Hepatocyte (in vitro differentiated cells): ENCODE results near the gene IGLON5. TPM values are rescaled to one million over a fixed set of nuclear protein-coding genes. Genes with fewer than 3 reads are reported as not detected.

Experiments used
- DNase-seq: peaks from one replicate; pipeline ENCODE4 v3.0.0-alpha.2; 2016; ENCODE audit warnings: low spot score
- H2AFZ ChIP-seq: fragments of 200-600 bp; sonication (generic); 2 replicates; pipeline ENCODE4 v1.6.0; 2016; ENCODE audit warnings: antibody characterized with exemption, mild to moderate bottlenecking
- H3K27ac ChIP-seq: fragments of 200-600 bp; sonication (generic); 2 replicates; pipeline ENCODE4 v1.5.1; 2016; ENCODE audit warnings: mild to moderate bottlenecking
- H3K27me3 ChIP-seq: fragments of 200-600 bp; sonication (generic); 2 replicates; pipeline ENCODE4 v1.6.1; 2016
- H3K36me3 ChIP-seq: fragments of 200-600 bp; sonication (generic); replicated peaks from 2 replicates; pipeline ENCODE4 v1.5.1; 2016; ENCODE audit warnings: low read depth; ENCODE audit not compliant: insufficient read depth
- H3K4me1 ChIP-seq: fragments of 200-600 bp; sonication (generic); 2 replicates; pipeline ENCODE4 v1.5.1; 2016; ENCODE audit warnings: mild to moderate bottlenecking, moderate library complexity; ENCODE audit not compliant: insufficient read depth
- H3K4me2 ChIP-seq: fragments of 200-600 bp; sonication (generic); 2 replicates; pipeline ENCODE4 v1.6.0; 2016
- H3K4me3 ChIP-seq: fragments of 200-600 bp; sonication (generic); 2 replicates; pipeline ENCODE4 v1.5.1; 2016; ENCODE audit warnings: mild to moderate bottlenecking
- H3K79me2 ChIP-seq: fragments of 200-600 bp; sonication (generic); 2 replicates; pipeline ENCODE4 v1.6.0; 2017; ENCODE audit warnings: mild to moderate bottlenecking
- H3K9me2 ChIP-seq: fragments of 200-600 bp; sonication (generic); replicated peaks from 2 replicates; pipeline ENCODE4 v1.6.0; 2017; ENCODE audit warnings: mild to moderate bottlenecking; ENCODE audit not compliant: insufficient read depth
- H3K9me3 ChIP-seq: fragments of 200-600 bp; sonication (generic); 2 replicates; pipeline ENCODE4 v1.5.1; 2016; ENCODE audit warnings: low read depth, mild to moderate bottlenecking
- H4K20me1 ChIP-seq: fragments of 200-600 bp; sonication (generic); 2 replicates; pipeline ENCODE4 v1.6.0; 2016; ENCODE audit warnings: mild to moderate bottlenecking; ENCODE audit not compliant: insufficient read depth, poor library complexity, severe bottlenecking
- CTCF ChIP-seq: fragments of 200-600 bp; sonication (generic); IDR thresholded peaks from 2 replicates; pipeline ENCODE4 v1.5.1; 2016; ENCODE audit warnings: antibody characterized with exemption, mild to moderate bottlenecking; ENCODE audit not compliant: poor library complexity
- EZH2 ChIP-seq: fragments of 200-600 bp; sonication (generic); IDR thresholded peaks from 2 replicates; pipeline ENCODE4 v1.6.1; 2016; ENCODE audit warnings: antibody characterized with exemption, mild to moderate bottlenecking, borderline replicate concordance
- EZH2phosphoT487 ChIP-seq: fragments of 200-600 bp; sonication (generic); IDR thresholded peaks from one replicate; pipeline ENCODE4 v1.6.1; 2018; ENCODE audit warnings: antibody characterized with exemption, mild to moderate bottlenecking, low read depth, moderate library complexity; ENCODE audit not compliant: unreplicated experiment, severe bottlenecking
- WGBS: methylation state at CpG from one replicate; pipeline ENCODE4 v1.1.6; 2016; ENCODE audit warnings: low lambda C conversion rate; ENCODE audit errors: missing lambda C conversion rate; 5-methylcytosine and 5-hydroxymethylcytosine counted together
- polyA plus RNA-seq: library from polyadenylated mRNA; unstranded; fragments of >200 nt; fragmentation: Nextera tagmentation; extraction: Ambion mirVana; gene quantifications from 2 replicates; pipeline ENCODE4 v1.2.1, GENCODE V29; 2016
- total RNA-seq: library from RNA; depleted of rRNA; stranded (reverse); fragments of >200 nt; gene quantifications from 2 replicates; pipeline ENCODE4 v1.2.3, GENCODE V29; 2014

Gene IGLON5
- total and polyA plus RNA-seq, 2 experiments from 2014 or later: 2.4 to 5.0 TPM

GRCh38 chr19:51354742-51355148 lies 43.3 kb downstream of the IGLON5 start:
- Histone ChIP-seq H3K4me3 (no peak overlapping the region), H3K4me2 (peak overlapping the region; percentile 67), H3K9me2 (no peaks in the 10 kb centered on the region), H3K9me3 (no peaks in the 10 kb centered on the region), H3K27me3 (no peaks in the 10 kb centered on the region), H3K79me2 (peaks cover 26% of the 10 kb centered on the region), H3K36me3 (no peaks in the 10 kb centered on the region), H4K20me1 (no peaks in the 10 kb centered on the region), H3K27ac (peak overlapping the region; percentile 96), H2AFZ (no peak overlapping the region), H3K4me1 (peaks cover 24% of the 10 kb centered on the region)
- TF ChIP-seq EZH2: no peak
- no peak for TF ChIP-seq CTCF
- TF ChIP-seq EZH2phosphoT487: no peak
- peak; percentile 79 for DNase-seq
- WGBS: 2% methylated on average over 8 of the region's 8 CpGs

GRCh38 chr19:51356159-51356801 lies 44.8 kb downstream of the IGLON5 start:
- whole genome bisulfite sequencing: 91% methylated on average over 10 of the region's 10 CpGs
- H3K27ac ChIP-seq: no peak overlapping the region
- H3K9me2 ChIP-seq: no peaks in the 10 kb centered on the region
- H2AFZ ChIP-seq: no peak overlapping the region
- no peaks in the 10 kb centered on the region for H3K27me3 ChIP-seq
- no peaks in the 10 kb centered on the region for H3K36me3 ChIP-seq
- no peak overlapping the region for H3K4me3 ChIP-seq
- no peaks in the 10 kb centered on the region for H4K20me1 ChIP-seq
- no peak overlapping the region for H3K4me2 ChIP-seq
- TF ChIP-seq CTCF (no peak), EZH2 (no peak), EZH2phosphoT487 (no peak)
- no peak for DNase-seq
- H3K79me2 ChIP-seq: peaks cover 40% of the 10 kb centered on the region
- H3K4me1 ChIP-seq: peaks cover 26% of the 10 kb centered on the region
- H3K9me3 ChIP-seq: no peaks in the 10 kb centered on the region

DNA sequence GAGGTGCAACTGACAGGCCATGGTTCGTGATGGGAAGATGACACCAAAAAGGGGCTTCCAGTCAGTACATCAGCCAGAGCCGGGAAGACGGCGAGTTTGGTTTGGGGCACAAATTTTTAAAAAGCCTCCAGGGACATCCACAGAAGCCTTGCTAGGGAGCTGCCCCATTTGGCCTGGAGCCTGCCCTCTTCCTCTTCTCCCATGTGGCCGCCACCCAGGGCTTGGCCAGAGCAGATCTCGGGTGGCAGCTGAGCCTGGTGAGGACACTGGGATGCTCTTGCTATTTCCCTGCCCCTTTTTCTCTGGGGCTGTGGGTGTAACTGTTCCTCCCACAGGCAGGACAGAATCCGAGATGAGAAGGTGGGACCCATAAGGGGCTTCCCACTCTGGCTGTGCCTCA lies 46.5 kb downstream of the IGLON5 start:
- peaks cover 43% of the 10 kb centered on the region for H3K79me2 ChIP-seq
- 93% methylated on average over 7 of the region's 7 CpGs for WGBS
- H3K4me1 ChIP-seq: peaks cover 31% of the 10 kb centered on the region
- no peaks in the 10 kb centered on the region for H4K20me1 ChIP-seq
- H3K9me3 ChIP-seq: no peaks in the 10 kb centered on the region
- no peak overlapping the region for H3K4me3 ChIP-seq
- H3K36me3 ChIP-seq: no peaks in the 10 kb centered on the region
- H3K9me2 ChIP-seq: no peaks in the 10 kb centered on the region
- H2AFZ ChIP-seq: no peak overlapping the region
- no peaks in the 10 kb centered on the region for H3K27me3 ChIP-seq
- no peak for DNase-seq
- H3K27ac ChIP-seq: no peak overlapping the region
- TF ChIP-seq CTCF: no peak
- no peak for TF ChIP-seq EZH2phosphoT487
- TF ChIP-seq EZH2: no peak
- H3K4me2 ChIP-seq: no peak overlapping the region
